Measurements from ENCODE around the gene RPL7A.

Gene RPL7A

DNA sequence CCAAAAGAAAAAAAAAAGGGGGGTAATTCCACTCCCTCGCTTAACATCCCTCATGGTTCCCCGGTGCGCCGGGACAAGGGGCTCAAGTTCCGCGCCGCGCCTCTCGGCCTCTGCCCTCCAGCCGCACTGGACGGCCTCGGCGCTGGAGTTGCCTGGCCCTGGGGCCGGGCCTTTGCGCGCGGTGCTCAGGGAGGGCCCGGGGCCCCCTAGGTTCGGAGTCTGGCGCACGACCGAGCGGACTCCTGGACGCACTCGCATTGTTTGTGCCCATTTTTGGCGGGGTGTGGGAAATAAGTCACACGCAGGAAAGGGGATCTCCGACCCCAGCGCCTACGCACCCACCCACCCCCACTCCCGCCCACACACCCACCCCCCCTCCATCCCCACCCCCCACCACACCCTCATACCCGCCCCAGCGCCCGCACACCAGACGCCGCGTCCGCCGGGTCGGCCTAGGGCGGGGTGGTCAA, 468 bp upstream of the RPL7A start:
- no peak for DNase-seq (ENCODE audit: low read depth)

DNA sequence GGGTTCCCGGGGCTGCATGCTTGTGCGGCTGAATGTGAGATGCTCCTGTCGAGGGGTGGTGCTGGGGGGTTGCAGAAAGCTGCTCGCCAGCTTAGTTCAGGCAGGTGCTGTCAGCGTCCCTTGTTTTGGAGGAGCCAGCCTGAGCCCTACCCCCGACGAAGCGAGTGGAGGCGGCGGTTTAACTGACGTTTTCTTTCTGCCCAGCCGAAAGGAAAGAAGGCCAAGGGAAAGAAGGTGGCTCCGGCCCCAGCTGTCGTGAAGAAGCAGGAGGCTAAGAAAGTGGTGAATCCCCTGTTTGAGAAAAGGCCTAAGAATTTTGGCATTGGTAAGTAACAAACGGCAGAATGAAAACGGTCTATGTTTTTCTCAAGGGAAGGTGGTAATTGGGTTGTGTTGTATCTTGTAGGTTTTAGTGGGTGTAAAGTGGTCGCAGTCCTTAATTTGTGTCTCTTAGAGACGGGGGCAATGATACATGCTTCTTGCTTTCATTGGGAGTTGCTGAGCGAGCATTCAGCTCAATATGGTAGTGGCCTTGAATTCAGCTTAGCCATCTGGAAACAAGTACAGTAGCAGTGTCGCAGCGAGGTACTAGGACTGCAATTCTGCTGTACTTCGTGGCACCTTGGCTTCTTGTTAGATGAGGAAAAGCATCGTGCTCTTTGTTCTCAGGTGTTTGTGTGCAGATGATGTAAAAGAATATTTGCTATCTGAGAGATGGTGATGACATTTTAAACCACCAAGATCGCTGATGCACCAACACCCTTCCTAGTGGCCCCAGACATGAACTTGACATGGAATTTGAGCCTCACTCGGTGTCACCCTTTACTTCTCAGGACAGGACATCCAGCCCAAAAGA, 928 bp downstream of the RPL7A start:
- DNase-seq (ENCODE audit: low read depth): no peak

DNA sequence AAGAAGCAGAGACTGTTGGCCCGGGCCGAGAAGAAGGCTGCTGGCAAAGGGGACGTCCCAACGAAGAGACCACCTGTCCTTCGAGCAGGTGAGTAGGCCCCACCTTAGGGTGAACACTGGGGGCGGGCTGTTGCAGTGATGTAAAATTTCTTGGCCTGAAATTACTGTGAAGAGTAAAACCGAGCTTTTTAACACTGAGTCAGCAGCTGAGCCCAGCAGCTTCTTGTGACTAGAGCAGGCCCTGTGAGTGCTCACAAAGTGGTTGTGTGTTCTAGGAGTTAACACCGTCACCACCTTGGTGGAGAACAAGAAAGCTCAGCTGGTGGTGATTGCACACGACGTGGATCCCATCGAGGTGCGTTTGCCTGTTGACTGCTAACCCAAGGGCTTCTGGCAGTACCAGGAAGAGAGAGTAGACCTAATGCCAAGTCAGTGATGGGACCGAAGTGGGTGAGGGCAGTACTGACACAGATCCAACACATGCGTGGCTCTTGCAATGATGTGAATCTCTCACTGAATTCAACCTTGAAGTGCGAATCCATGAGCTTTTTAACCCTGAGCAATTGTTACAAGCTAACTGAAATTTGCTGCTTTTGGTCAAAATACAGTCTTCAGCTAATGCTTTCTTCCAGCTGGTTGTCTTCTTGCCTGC, 2.1 kb downstream of the RPL7A start:
- DNase-seq (ENCODE audit: low read depth): no peak

DNA sequence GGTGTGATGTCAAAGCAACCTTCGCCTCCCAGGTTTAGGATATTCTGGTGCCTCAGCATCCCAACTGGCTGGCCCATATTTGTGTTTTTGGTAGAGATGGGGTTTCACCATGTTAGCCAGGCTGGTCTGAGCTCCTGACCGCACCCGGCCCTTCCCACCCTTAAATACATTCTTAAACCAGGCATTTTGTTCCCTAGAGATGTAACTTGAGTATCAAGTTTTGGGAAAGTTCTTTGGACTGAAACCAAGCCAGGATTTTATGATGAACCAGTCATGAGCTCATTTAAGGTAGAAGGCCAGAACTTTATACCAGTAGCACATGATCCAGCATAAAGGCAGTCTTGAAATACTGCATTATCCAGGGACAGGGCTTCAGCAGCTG, 3.5 kb downstream of the RPL7A start:
- no peak for DNase-seq (ENCODE audit: low read depth)

DNA sequence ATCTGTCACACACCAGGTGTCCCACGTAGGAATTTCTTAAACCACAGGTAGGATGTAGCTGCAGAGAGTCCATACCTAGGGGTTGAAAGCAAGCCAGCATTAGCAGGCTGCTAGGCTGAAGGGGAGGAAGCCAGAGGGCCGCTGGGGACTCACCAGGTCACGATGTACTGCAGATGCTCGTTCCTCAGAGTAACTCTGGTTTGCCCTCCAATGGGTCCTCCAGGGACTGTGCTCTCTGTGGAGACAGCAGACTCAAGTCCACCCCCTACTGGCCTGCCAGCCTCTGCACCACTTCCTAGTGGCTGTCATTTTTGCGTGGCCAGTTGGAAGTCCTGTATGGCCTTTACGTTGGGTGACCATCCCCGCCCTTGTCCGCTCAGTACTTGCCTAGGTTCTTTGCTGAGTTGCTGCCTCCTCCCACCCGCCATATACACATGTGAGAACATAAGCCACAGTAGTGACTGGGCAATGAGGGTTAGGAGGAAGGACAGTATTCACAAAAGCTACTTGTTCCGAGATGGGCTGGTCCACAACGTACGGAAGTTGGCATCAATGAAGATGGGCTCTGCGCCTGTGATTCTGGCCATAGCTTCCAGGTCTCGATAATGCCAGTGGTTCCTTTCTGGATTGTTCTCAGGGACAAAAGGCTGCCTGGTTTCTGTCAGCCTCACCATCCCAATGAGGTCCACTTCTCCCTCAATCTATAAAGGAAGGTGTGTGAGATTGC, 4.1 kb downstream of the RPL7A start:
- DNase-seq (ENCODE audit: low read depth): no peak

DNA sequence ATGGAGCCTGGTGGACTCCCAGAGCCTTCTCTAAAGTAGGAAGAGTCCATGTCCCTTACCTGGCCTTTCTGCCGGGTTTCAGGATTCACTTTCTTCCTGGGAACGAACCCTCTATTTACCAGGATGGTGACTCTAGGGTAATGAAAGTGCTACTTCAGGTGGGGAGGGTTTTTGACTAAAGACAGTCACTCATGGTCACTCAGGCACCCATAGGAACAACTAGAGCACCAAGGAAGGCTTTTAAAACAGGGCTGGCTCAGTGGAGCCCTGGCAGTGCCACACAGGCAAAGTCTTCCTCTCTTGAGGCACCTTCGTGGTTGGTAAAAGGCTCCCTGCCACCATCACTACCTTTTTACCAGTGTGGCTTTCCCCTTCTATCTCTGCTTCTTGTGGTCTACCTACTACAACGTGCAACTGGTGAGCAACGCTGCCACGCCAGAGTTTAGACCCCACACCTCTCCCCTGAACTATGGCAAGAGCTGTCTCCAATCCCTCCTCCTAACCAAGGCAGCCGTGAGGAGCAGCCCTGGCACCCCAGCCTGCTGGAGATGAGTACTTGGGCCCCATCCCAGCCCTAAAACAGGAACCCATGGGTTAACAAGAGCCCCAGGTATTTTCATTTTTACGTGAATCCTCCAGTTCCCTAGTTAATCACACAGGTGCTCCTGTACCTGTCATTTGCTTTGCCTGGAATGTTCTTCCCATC, 4.8 kb downstream of the RPL7A start:
- DNase-seq (ENCODE audit: low read depth): no peak

DNA sequence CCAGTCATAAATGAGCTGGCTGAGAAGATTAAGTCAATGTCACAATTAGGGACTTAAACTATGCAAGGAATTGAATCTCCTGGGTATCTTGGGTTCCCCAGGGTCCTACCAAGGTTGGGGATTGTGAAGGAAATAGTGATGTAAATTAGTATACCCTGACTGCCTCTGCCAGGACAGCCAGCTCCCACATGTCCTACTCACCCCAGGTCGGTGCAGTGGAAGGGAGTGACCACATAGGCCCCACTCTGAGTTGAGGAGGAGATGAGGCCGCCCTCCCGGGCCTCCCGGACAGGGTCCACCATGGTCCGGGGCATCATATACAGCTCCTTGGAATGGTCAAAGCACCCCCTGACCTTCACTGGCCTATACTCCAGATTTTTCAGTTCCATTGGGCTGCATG, 5.5 kb downstream of the RPL7A start:
- DNase-seq (ENCODE audit: low read depth): no peak

DNA sequence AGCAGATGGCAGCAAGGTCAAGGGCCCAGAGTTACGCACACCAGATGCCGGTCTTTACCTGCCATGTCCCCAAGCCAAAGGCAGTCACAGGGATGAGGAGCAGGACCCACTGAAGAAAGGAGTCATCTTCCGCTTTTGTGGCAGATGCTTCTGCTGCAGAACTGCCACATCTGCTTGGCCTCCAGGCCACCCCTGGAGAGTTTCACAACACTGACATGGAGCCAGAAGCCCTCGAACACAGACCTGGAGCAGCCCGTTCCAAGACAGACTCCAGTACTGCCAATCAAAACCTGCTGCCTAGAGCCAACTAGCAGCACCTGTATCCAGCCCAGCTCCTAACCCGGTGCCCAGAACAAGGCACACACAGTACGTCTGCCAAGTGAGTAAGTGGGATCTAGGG, 6.7 kb downstream of the RPL7A start:
- DNase-seq (ENCODE audit: low read depth): no peak

DNA sequence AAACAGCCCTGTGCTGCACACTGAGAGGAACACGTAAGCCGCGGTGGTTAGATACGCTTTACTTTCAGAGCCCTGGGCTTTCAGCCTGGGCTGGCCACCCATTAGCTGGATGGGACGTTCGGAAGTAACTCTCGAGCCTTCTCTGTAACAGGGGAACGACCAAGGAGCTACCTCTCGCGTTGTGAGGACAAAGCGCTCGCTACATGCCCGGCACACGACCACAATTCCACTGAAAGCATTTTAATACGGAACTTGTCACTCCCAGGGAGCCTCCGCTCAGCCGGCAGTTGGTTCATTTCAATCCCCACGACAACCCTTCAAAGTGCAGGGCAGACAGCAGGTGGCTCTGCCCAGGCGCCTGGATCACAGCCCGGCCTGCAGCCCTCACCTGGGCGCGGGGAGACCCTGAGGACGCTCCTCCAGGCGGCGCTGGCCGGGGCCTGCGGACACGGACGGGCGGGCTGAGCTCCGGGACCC, 7.9 kb downstream of the RPL7A start:
- DNase-seq (ENCODE audit: low read depth): no peak

DNA sequence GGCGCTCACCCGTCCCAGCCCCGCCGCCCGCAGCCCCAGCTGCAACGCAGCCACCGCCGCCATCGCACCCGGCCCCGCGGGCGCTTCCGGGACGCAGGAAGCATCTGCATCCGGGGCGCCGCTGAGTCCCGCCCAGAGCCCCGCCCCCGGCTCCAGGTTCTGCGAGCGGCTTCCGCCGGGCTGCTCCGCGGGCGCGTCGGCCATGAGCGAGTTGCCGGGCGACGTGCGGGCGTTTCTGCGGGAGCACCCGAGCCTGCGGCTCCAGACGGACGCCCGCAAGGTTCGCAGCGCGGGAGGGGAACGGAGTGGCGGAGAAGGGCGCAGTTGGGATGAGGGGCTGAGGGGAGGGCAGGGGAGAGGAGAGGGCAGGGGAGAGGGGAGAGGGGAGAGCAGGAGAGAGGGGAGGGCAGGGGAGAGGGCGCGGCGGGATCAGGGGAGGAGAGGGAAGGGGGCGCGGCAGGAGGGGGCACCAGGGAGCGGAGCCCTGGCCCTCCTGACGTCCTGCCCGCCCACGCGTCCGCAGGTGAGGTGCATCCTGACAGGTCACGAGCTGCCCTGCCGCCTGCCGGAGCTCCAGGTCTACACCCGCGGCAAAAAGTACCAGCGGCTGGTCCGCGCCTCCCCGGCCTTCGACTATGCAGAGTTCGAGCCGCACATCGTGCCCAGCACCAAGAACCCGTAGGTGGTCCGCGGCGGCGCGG, 8.5 kb downstream of the RPL7A start, which contains the start of the genes SURF1 and SURF2:
Gene SURF1 (minus strand): TSS at position 97 of the 701 bp plus-strand sequence. CDS start 34 bp downstream, at position 63.
Gene SURF2 (plus strand): TSS at position 160 of the 701 bp plus-strand sequence. CDS start 43 bp downstream, at position 203.
- DNase-seq (ENCODE audit: low read depth): no peak

DNA sequence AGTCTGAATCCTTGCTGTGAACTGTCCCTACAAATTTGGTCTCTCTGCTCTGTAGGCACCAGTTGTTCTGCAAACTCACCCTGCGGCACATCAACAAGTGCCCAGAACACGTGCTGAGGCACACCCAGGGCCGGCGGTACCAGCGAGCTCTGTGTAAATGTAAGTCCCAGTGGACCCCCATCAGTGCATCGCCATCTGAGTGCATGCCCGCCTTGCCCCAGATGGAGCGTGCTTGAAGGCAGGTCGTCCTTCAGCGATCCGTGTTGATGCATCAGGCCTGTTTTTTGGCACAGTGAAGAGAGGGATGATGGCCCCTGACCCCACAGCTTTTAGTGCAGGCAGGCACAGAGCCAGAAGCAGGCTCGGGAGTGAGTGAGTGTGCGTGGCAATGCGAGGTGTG, 9.6 kb downstream of the RPL7A start:
- no peak for DNase-seq (ENCODE audit: low read depth)

DNA sequence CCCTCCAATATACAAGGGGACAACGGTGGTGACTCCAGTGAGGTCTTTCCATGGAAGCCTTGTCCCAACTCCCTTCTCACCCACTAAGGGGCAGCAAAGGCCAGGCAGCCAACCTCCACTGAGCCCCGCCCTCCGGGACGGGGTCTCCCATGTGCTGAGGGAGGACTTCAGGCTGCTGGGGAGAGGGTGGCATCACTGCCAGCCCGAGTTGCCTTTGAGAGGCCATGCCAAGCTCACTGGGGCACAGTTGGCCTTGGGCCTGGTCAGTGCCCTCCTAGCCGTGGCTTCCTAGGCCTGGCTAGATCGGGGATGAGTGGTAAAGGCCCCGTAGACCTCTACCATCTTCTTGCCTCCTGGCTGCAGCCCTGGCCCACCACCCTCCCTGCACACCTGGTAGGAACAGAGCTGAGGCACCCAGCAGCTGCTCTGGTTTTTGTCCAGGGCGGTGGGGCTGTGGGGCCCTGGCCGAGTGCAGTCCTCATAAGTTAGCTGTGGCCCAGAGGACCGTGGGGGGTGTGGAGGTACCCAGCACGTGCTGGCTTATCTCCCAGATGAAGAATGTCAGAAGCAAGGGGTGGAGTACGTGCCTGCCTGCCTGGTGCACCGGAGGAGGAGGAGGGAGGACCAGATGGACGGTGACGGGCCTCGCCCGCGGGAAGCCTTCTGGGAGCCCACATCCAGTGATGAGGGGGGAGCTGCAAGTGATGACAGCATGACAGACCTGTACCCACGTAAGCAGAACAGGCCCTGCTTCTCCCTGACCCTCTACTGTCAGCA, 11.6 kb downstream of the RPL7A start:
- DNase-seq (ENCODE audit: low read depth): no peak

DNA sequence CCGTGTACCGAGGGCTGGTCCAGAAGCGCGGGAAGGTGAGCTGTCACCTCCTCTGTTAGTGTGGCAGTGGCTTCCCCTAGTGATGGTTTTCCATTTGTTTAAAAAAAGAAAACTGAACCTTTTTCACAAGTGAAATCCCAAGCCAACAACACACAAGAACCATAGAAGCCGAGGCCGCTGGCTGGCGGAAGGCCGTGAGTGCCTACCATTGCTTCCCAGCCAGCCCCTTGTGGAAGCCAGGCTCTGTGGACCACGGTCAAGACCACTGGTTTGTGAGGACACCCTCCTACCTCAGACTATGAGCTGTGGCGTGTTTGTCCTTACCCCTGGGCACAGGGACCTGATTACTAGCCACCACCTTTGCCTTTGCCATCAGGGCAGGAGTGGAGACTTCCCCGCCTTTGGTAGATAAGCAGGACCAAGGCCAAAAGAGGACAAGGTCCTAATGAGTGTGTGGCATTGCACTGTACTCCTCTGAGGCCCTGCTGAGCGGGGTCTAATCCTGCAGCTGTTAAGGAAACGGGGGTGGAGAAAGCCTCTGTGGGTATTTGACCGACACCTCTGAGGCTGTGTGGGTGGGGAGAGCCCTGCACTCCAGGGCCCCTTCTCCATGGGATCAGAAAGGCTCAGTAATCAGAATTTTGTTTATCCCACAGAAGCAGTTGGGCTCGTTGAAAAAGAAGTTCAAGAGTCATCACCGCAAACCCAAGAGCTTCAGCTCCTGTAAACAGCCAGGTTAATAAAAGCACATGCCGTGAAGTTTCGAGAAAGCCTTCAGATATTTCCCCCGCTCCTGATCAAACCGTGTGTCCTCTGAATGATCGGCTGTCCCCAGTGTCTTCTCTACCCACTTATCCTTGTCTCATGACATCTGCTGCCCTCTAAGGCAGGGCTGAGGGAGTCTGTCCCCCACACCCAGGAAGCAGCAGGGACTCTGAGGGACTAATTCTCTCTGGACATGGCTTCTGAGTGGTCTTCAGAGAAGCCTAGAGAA, 12.7 kb downstream of the RPL7A start:
- no peak for DNase-seq (ENCODE audit: low read depth)

DNA sequence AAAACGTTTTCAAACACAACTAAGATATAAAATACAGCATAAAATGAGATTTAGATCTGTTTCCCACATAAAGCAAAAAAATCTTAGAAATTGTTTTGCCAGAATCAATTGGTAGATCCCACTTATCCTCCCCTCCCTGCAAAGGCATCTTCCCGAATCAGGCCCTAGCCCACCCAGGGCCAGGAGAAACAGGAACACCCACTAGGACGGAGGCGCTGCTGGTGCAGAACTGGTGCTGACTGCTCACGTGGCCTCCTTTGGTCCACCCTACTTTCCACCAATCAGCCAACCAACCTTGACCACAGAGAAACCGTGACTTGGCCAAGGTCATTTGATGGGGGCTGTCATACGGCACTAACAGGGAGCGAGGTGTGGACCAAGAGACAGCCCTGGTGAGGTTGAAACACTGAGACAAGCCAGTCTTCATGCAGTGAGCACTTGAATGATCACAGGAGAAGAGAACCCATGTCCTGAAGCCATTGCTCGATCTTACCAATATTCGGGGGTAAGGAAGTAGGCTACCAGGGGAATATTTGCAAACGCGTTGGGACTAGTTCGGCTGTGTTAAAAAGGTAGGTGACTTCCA, 13.6 kb downstream of the RPL7A start:
- DNase-seq (ENCODE audit: low read depth): no peak

DNA sequence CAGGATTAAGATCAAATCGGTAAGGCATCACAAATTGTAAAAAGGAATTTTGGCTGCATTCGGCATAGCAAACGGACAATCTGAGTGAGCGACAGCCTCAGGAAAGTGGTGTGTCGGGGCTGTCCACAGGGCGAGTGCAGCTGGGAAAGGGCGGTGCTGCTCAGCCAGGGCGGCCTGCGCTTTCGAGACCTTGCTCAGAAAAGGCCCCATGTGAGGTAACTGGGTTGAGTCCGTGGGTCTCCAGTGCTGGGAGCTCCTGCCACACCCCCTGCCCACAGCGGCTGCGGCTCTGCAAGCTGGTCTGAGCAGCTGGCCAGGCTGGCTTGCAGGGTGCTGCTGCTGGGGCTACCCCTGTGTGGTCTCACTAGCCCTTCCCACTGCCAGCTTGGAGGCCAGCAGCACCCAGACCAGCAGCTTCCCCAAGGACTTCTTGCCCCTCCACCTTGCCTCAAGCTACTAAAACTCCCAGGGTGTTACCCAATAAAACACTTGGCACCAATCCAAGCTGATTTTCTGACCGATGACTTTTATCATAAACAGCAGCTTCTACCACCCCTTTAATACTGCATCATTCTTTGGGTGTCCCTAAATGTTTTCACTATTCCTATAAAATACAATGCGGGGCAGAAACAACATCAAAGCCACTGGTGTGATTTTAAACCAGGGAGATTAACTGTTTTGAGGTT, 14.5 kb downstream of the RPL7A start:
- no peak for DNase-seq (ENCODE audit: low read depth)

DNA sequence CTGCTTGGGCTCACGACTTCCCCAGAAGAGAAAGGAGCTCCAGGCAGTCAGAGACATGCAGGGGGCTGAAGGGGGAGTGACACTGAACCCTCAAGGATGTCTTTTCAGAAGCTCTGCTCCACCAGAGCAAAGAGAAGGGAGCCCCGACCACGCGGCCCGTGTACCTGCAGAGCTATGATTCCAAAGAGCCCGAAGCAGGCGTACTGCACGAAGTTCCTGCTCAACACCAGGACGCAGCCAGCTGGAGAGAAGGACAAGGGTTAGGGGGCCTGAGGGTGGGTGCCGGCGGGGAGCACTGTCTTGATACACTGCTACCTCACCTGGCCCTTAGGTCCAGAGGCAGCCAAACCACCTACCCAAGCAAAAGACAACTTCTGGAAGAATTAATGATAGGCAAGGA, 18.4 kb downstream of the RPL7A start:
- no peak for DNase-seq (ENCODE audit: low read depth)

DNA sequence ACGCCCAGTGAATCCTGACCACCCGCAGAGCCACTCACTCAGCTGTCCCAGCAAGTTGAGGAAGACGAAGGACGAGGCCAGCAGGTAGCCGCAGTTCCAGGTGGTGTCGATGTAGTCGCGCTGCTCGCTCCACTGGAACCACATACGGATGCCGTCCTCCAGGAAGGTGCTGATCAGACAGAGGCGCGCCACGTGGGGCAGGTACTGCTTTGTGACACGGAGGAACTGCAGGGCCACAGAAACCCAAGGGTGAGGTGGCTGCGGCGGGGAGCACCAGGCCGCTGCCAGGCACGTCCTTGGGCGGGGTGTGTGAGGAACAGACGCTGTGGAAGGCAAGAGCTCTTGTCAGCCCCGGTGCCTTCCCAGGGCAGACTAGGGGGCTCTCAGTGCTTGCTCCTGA, 19.2 kb downstream of the RPL7A start:
- DNase-seq (ENCODE audit: low read depth): no peak

DNA sequence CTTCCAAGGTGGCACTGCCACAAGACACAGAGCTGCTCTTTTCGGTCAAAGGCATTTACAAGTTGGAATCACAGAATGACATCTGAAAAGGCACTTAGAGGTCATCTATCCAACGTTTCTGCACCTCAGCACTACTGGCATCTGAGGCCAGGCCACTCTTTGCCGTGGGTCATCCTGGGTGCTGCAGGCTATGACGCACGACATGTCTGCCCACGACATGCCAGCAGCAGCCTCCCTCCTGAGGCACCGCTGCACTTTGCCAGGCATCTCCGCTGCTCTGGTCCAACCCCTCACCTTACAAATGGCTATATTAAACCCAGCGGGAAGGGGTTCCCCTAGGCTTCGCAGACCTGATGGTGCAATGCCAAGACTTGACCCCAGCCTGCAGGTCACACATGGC, 19.8 kb downstream of the RPL7A start:
- DNase-seq (ENCODE audit: low read depth): no peak

Data from HS-5 (cell line).